ENCODE data around the gene EEF2KMT. TPM values are rescaled to one million over a fixed set of nuclear protein-coding genes. Genes with fewer than 3 reads are reported as not detected.

EEF2KMT gene
- total and polyA plus RNA-seq, 2 of the 8 experiments (the other 6 are each of a cell fraction or from before 2014, with no cell fraction given), result 35.8 to 37.0 TPM

GRCh38 chr16:5069048-5069447, 28.5 kb downstream of the EEF2KMT start:
- WGBS, 2 experiments (ENCODE audit: extremely low coverage in 1 of 2, insufficient coverage in 1 of 2, insufficient read length in 1 of 2, insufficient replicate concordance in 2 of 2, low coverage in 1 of 2, low lambda C conversion rate in 2 of 2, missing lambda C conversion rate in 1 of 2), result 90% methylated on average over 9 of the region's 9 CpGs; no CpG with 5 or more reads in 1 of the 2 experiments
- H2BK12ac ChIP-seq (ENCODE audit: low read depth, low read length), result no peak overlapping the region
- CTCF ChIA-PET (ENCODE audit: partially characterized antibody), result interaction anchor here (27.9 kb wide), 1 partner anchor 16 kb away, joined by 625 read pairs; the partner anchor contains the start of gene C16orf89
- TF ChIP-seq BRCA1 (IDR thresholded peaks at IDR 0.05; ENCODE audit: low read depth, low read length), result no peak
- TF ChIP-seq SUZ12 (IDR thresholded peaks at IDR 0.05; ENCODE audit: low read length), result no peak
- TF ChIP-seq POLR2AphosphoS5 (IDR thresholded peaks at IDR 0.05; ENCODE audit: low read depth, low read length), result no peak
- TF ChIP-seq TBP (IDR thresholded peaks at IDR 0.05; ENCODE audit: low read depth, low read length), result no peak
- no peak for TF ChIP-seq RBBP5 (IDR thresholded peaks at IDR 0.05; ENCODE audit: borderline replicate concordance, low read depth, low read length)
- no peak for TF ChIP-seq EGR1 (IDR thresholded peaks at IDR 0.05; ENCODE audit: borderline replicate concordance, low read depth, low read length)
- TF ChIP-seq TCF12 (IDR thresholded peaks at IDR 0.05; ENCODE audit: low read depth, low read length), result no peak
- TF ChIP-seq CHD1 (IDR thresholded peaks at IDR 0.05; ENCODE audit: low read depth, low read length), result no peak
- TF ChIP-seq, protein P1, sequence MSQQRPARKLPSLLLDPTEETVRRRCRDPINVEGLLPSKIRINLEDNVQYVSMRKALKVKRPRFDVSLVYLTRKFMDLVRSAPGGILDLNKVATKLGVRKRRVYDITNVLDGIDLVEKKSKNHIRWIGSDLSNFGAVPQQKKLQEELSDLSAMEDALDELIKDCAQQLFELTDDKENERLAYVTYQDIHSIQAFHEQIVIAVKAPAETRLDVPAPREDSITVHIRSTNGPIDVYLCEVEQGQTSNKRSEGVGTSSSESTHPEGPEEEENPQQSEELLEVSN (IDR thresholded peaks at IDR 0.05), result no peak
- TF ChIP-seq CBX5 (IDR thresholded peaks at IDR 0.05; ENCODE audit: low read depth, low read length), result no peak
- no peak for TF ChIP-seq HDAC2 (IDR thresholded peaks at IDR 0.05; ENCODE audit: borderline replicate concordance in 1 of 2, low read depth in 2 of 2, low read length in 2 of 2)
- no peak for TF ChIP-seq SRF (IDR thresholded peaks at IDR 0.05; ENCODE audit: low read depth, low read length)
- TF ChIP-seq JUN (IDR thresholded peaks at IDR 0.05; ENCODE audit: low read depth, low read length), result no peak
- TF ChIP-seq EZH2 (IDR thresholded peaks at IDR 0.05; ENCODE audit: low read depth, low read length, severe bottlenecking), result no peak

More at GRCh38 chr16:5069048-5069447, 28.5 kb downstream of the EEF2KMT start:
- no peak overlapping the region for H3K4me3 ChIP-seq (ENCODE audit: extremely low read depth in 1 of 4, insufficient read depth in 2 of 4, low read depth in 3 of 4, low read length in 4 of 4)
- no peak overlapping the region for H3K23ac ChIP-seq (ENCODE audit: insufficient read length)
- H3K4ac ChIP-seq (replicated peaks; ENCODE audit: insufficient read length, low read depth, low read length), result no peak overlapping the region
- peaks cover 0 to 1% of the 10 kb centered on the region in 2 experiments for H4K20me1 ChIP-seq (replicated peaks in 1 of 2; ENCODE audit: control insufficient read depth in 1 of 2, insufficient read depth in 2 of 2, low read length in 2 of 2)
- H4K8ac ChIP-seq (ENCODE audit: extremely low read depth, insufficient read depth, low read length), result no peak overlapping the region
- H4K5ac ChIP-seq (ENCODE audit: insufficient read length, low read depth, low read length), result no peak overlapping the region
- peaks cover 7 to 16% of the 10 kb centered on the region in 2 experiments for H3K79me2 ChIP-seq (ENCODE audit: control insufficient read depth in 1 of 2, insufficient read depth in 2 of 2, low read length in 2 of 2)
- H3K14ac ChIP-seq (ENCODE audit: insufficient read length), result no peak overlapping the region
- POLR2A ChIA-PET (ENCODE audit: partially characterized antibody), result interaction anchor here (0.7 to 2.5 kb wide), 2 partner anchors 9 to 11 kb away, joined by 3 to 12 read pairs; no protein-coding TSS in a partner anchor
- peaks cover 0 to 6% (median 5%) of the 10 kb centered on the region in 4 experiments; a peak in 5 of 7 replicates for H3K4me1 ChIP-seq (replicated peaks in 1 of 4; ENCODE audit: control insufficient read depth in 3 of 4, insufficient read depth in 4 of 4, low read length in 3 of 4)
- no peak overlapping the region for H3K9ac ChIP-seq (replicated peaks in 1 of 4; ENCODE audit: extremely low read depth in 1 of 4, low read depth in 3 of 4, low read length in 3 of 4)
- H3K23me2 ChIP-seq (ENCODE audit: low read depth, low read length), result peaks cover 6% of the 10 kb centered on the region
- no peak overlapping the region for H3K18ac ChIP-seq (ENCODE audit: extremely low read depth, low read length)
- H2AFZ ChIP-seq (ENCODE audit: low read length), result no peak overlapping the region
- no peak overlapping the region for H2BK15ac ChIP-seq (ENCODE audit: low read length)
- FAIRE-seq, result no peak
- H4K91ac ChIP-seq (replicated peaks; ENCODE audit: insufficient read length, low read length), result no peak overlapping the region
- H2BK120ac ChIP-seq (replicated peaks; ENCODE audit: low read depth, low read length), result no peak overlapping the region
- H3K79me1 ChIP-seq (ENCODE audit: low read depth, low read length), result peaks cover 4% of the 10 kb centered on the region; the same call in 1 of the 2 replicates
- H3K36me3 ChIP-seq (ENCODE audit: control insufficient read depth in 2 of 4, insufficient read depth in 4 of 4, low read length in 3 of 4), result peaks cover 0 to 2% (median 0%) of the 10 kb centered on the region in 4 experiments; a peak in 1 of 8 replicates
- H3K4me2 ChIP-seq (ENCODE audit: insufficient read depth in 1 of 2, low read depth in 2 of 2, low read length in 2 of 2), result no peak overlapping the region
- H2BK20ac ChIP-seq (ENCODE audit: low read length), result no peak overlapping the region
- H3K27ac ChIP-seq (ENCODE audit: low read depth, low read length), result no peak overlapping the region
- H2AK5ac ChIP-seq (ENCODE audit: low read depth, low read length), result no peak overlapping the region
- DNase-seq (ENCODE audit: low read depth in 1 of 2, low spot score in 2 of 2), result no peak
- H3K9me3 ChIP-seq (ENCODE audit: insufficient read depth in 2 of 2, low read depth in 1 of 2, low read length in 1 of 2), result no peaks in the 10 kb centered on the region
- H2BK5ac ChIP-seq (ENCODE audit: low read depth, low read length), result no peak overlapping the region
- H3K56ac ChIP-seq (replicated peaks; ENCODE audit: insufficient read length, low read depth, low read length), result no peak overlapping the region
- 0 out of 7 replicates have a peak, but pooled peaks cover 0 to 3% (median 0%) of the 10 kb centered on the region in 4 experiments for H3K27me3 ChIP-seq (replicated peaks in 1 of 4; ENCODE audit: control insufficient read depth in 3 of 4, extremely low read depth in 1 of 4, insufficient read depth in 3 of 4, low read length in 3 of 4)

Measured in H1 (cell line).